ENCODE measurements around the gene MYL12B.
"Not testable (repeated sequence)": the region's sequence is repeated elsewhere in the genome, so short reads cannot be mapped to it uniquely, and the experiment has no call there.

The MYL12B gene

GRCh38 chr18:3305354-3305762 is 43.4 kb downstream of the MYL12B start:
- no peak for DNase-seq

DNA sequence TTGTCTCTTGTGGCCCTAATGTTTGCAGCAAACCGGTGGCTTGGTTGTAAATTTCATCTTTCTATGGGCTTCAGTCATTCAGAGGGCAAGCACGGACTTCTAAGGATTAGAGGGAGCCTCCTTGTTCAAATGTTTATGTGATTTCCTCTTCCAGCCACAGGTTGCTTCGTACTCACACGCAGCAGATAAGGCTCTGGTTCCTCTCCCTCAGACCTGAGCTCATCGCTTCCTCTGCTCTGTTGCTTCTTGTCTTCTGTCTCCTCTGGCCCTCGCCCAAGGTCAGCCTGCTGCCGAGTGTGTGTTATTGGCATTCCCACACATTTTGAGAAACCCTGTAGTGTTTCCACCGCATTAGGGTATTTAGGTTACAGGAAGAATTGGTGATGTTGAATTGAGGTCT is 44.0 kb downstream of the MYL12B start:
- DNase-seq = no peak

GRCh38 chr18:3306391-3306790 is 44.5 kb downstream of the MYL12B start:
- DNase-seq = no peak

DNA sequence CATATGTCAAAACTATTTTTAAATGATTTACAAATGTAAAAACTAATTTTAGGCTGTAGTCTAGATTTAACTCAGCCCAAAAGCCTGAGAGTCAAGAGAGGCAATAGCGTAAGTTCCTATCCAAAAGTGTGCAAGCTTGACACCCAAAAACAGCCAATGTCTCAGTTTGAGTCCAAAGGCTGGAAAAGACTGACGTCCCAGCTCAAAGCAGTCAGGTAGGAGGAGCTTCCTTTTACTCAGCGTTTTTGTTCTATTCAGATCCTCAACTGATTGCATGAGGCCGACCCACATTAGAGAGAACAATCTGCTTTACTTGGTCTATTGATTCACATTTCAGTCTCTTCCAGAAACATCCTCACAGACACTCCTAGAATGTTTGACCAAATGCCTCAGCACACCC is 51.8 kb downstream of the MYL12B start:
- DNase-seq = no peak

- not testable (repeated sequence) for DNase-seq
Measured at GRCh38 chr18:3315344-3315743, 53.4 kb downstream of the MYL12B start.

GRCh38 chr18:3319399-3319798 is 57.5 kb downstream of the MYL12B start:
- DNase-seq = no peak

DNA sequence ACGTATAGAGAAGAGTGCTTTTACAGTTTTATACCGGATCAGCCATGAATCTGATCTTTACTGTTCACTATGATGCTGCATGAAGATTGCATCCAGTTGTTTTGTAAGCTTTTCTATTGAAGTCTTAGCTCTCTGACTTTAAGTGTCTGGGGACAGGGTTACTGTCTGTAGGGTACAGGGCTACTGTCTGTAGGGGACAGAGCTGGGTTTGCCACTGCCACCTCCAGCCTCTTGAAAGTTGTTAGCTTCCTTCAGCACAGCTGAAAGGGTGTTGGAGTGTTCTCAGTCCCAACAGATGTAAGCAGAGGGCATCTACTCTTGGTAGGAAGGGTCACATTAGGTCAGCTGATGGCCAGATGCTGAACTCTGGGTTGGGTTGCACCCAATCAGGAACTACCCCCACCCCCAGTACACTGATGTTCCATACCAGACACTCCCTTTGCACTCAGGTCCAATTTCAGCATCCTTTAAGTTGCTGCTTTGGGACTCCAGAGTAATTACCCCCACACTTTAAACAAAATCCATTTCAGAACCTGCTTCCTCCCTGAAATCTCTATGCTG is 58.0 kb downstream of the MYL12B start:
- no peak for DNase-seq

- no peak for DNase-seq
Measured at GRCh38 chr18:3321133-3321812, 59.3 kb downstream of the MYL12B start.

DNA sequence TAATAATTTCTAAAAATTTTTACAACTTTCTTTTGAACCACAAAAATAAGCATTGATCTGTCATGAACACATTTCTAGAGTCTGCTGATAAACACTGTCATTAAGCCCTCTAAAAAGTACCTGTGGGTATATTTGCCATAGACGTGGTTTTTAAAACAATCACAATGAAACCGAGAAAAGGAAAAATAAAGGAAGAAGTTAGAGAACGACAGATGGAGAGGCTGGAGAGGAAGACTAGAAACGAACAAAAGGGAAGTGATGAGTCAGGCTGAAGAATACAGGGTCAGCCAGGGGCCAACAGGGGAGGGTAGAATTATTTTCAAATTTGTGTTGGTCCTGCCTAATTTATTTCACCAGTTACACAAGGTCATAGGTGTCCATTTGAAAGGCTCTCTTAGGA is 62.0 kb downstream of the MYL12B start:
- DNase-seq = no peak
